PFSK-1 (cell line): ENCODE data around the gene TMEM63C.

Experiments
- POLR2AphosphoS5 ChIP-seq: IDR thresholded peaks from 2 replicates; pipeline ENCODE4 v1.6.1; 2012; ENCODE audit warnings: low read depth, mild to moderate bottlenecking, control low read depth, low read length, moderate library complexity
- REST ChIP-seq, 2 experiments: IDR thresholded peaks; 2 replicates each; pipeline versions ENCODE4 v1.6.1 to v1.8.0; 2011 to 2012; ENCODE audit warnings: low read depth in 2 of 2, low read length in 2 of 2, control low read depth in 1 of 2, inconsistent platforms in 1 of 2, mild to moderate bottlenecking in 1 of 2, moderate library complexity in 1 of 2; ENCODE audit not compliant: insufficient read depth in 1 of 2
- SIN3A ChIP-seq: IDR thresholded peaks from 2 replicates; pipeline ENCODE4 v1.6.1; 2012; ENCODE audit warnings: mild to moderate bottlenecking, low read length, moderate library complexity, borderline replicate concordance; ENCODE audit not compliant: insufficient read depth
- TAF1 ChIP-seq: IDR thresholded peaks from 2 replicates; pipeline ENCODE4 v1.6.1; 2012; ENCODE audit warnings: low read length, control low read depth, borderline replicate concordance; ENCODE audit not compliant: insufficient read depth

GRCh38 chr14:77212943-77213678, 31.5 kb downstream of the TMEM63C start:
- no peak for TF ChIP-seq TAF1
- no peak for TF ChIP-seq SIN3A
- TF ChIP-seq POLR2AphosphoS5: no peak
- no peak for TF ChIP-seq REST (IDR thresholded peaks at IDR 0.05; ENCODE audit: insufficient read depth in 1 of 2, low read depth in 2 of 2, low read length in 2 of 2)
